Measurements from ENCODE around the gene ACOXL.

The ACOXL gene

GRCh38 chr2:110755491-110756078 lies 23.2 kb downstream of the ACOXL start:
- no peak for DNase-seq (ENCODE audit: low read depth)

- DNase-seq (ENCODE audit: low read depth), result no peak
Observed at GRCh38 chr2:110759411-110759810, 27.0 kb downstream of the ACOXL start.

- DNase-seq (ENCODE audit: low read depth), result no peak
Observed at GRCh38 chr2:110764931-110765330, 32.6 kb downstream of the ACOXL start.

GRCh38 chr2:110766291-110766690 lies 33.9 kb downstream of the ACOXL start:
- no peak for DNase-seq (ENCODE audit: low read depth)

- no peak for DNase-seq (ENCODE audit: low read depth)
Observed at GRCh38 chr2:110768591-110768990, 36.2 kb downstream of the ACOXL start.

GRCh38 chr2:110770404-110770958 lies 38.1 kb downstream of the ACOXL start:
- no peak for DNase-seq (ENCODE audit: low read depth)

GRCh38 chr2:110770959-110771431 lies 38.6 kb downstream of the ACOXL start:
- DNase-seq (ENCODE audit: low read depth), result no peak

GRCh38 chr2:110771547-110772382 lies 39.4 kb downstream of the ACOXL start:
- no peak for DNase-seq (ENCODE audit: low read depth)

GRCh38 chr2:110772383-110772755 lies 40.0 kb downstream of the ACOXL start:
- DNase-seq (ENCODE audit: low read depth), result no peak

GRCh38 chr2:110773401-110773921 lies 41.1 kb downstream of the ACOXL start:
- no peak for DNase-seq (ENCODE audit: low read depth)

GRCh38 chr2:110774701-110775100 lies 42.3 kb downstream of the ACOXL start:
- no peak for DNase-seq (ENCODE audit: low read depth)

- no peak for DNase-seq (ENCODE audit: low read depth)
Observed at GRCh38 chr2:110777531-110778311, 45.3 kb downstream of the ACOXL start.

- no peak for DNase-seq (ENCODE audit: low read depth)
Observed at GRCh38 chr2:110780461-110780860, 48.1 kb downstream of the ACOXL start.

- no peak for DNase-seq (ENCODE audit: low read depth)
Observed at GRCh38 chr2:110783196-110783873, 51.0 kb downstream of the ACOXL start.

- DNase-seq (ENCODE audit: low read depth), result no peak
Observed at GRCh38 chr2:110784047-110784631, 51.8 kb downstream of the ACOXL start.

- DNase-seq (ENCODE audit: low read depth), result no peak
Observed at GRCh38 chr2:110785439-110785838, 53.1 kb downstream of the ACOXL start.

GRCh38 chr2:110788976-110789375 lies 56.6 kb downstream of the ACOXL start:
- DNase-seq (ENCODE audit: low read depth), result no peak

GRCh38 chr2:110789706-110790105 lies 57.3 kb downstream of the ACOXL start:
- no peak for DNase-seq (ENCODE audit: low read depth)

- DNase-seq (ENCODE audit: low read depth), result no peak
Observed at GRCh38 chr2:110790907-110791306, 58.5 kb downstream of the ACOXL start.

GRCh38 chr2:110791435-110791834 lies 59.1 kb downstream of the ACOXL start:
- DNase-seq (ENCODE audit: low read depth), result no peak

GRCh38 chr2:110793034-110793433 lies 60.7 kb downstream of the ACOXL start:
- DNase-seq (ENCODE audit: low read depth), result no peak
